Fibroblast of mammary gland (primary cell): ENCODE results near the gene FRMD6.
A peak's percentile ranks its signal among the peaks of the same experiment; 100 is the strongest.

Experiments
- DNase-seq: peaks from one replicate; pipeline ENCODE4 v3.0.0-alpha.2; 2010; ENCODE audit warnings: low read depth
- H3K4me3 ChIP-seq: 2 replicates; pipeline ENCODE4 v1.5.1; 2011; ENCODE audit warnings: low read depth, mild to moderate bottlenecking, low read length, moderate library complexity; ENCODE audit not compliant: control insufficient read depth
- CTCF ChIP-seq: conservative IDR thresholded peaks from 2 replicates; pipeline ENCODE4 v1.5.1; 2011; ENCODE audit warnings: low read depth, low read length, inconsistent platforms; ENCODE audit not compliant: control insufficient read depth, insufficient read depth

FRMD6 gene

GRCh38 chr14:51776102-51776894 is 124.6 kb downstream of the FRMD6 start:
- DNase-seq = peak; percentile 83
- peak; percentile 84 for TF ChIP-seq CTCF
- H3K4me3 ChIP-seq = peak overlapping the region; percentile 52

DNA sequence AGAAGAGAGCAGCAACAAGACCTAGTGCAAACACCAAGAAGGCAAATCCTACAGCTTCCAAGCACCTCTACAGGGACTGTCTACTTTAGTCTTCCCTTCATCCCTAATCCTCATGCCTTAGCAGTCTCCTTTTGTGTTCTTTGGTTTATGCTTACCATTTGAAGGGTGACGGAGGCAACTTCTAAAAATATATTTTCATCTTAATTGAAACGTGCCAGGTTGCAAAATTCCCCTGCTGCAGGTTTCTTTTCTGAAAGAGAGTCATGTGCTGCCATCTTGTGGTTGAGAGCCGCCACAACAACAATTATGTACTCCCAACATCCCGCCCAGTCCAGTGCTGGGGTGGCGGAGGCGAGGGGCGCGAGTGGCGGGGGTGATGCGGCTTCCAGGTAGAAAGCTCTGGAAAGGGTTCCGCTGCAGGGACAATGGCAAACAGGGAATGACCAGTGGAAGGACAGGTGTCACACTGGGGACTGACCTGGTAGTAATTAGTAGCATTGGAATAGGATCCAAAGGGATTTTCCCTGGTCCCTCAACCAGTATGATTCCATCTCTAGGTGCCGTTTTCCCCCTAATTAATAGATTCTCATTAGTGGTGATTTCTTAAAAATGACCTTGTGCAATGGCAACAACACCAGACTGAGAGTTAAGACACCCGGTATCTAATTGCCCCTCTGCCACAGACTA is 128.4 kb downstream of the FRMD6 start:
- TF ChIP-seq CTCF = peak; percentile 65
- H3K4me3 ChIP-seq = no peak overlapping the region

More for the DNA sequence above, 128.4 kb downstream of the FRMD6 start:
- peak; percentile 65 for DNase-seq
